K562 (cell line): ENCODE data around the gene CEP128. TPM values are rescaled to one million over a fixed set of nuclear protein-coding genes. Genes with fewer than 3 reads are reported as not detected.

ENCODE experiments used
- ATAC-seq: fragments of 200-7000 bp; cut with Tn5 transposase; 3 replicates; pipeline ENCODE4 v1.9.1; 2020; ENCODE audit warnings: moderate library complexity
- BruUV-seq: library from RNA; stranded (reverse); fragments of 400-500 nt; replicated peaks from 2 replicates; lab custom pipeline; 2021; lab: Mats Ljungman, UMichigan
- CTCF ChIA-PET: fragments of 300-600 bp; formaldehyde crosslinking; extraction: SDS; loops from one replicate; lab custom pipeline; 2021; ENCODE audit warnings: low intra/inter-chr PET ratio; lab: Yijun Ruan, JAX
- POLR2A ChIA-PET: fragments of 300-600, 350-650 bp; sonication (Branson Sonifier 250); formaldehyde crosslinking; extraction: SDS; loops from one replicate; lab custom pipeline; 2021; ENCODE audit warnings: antibody characterized with exemption, inconsistent platforms; lab: Yijun Ruan, JAX
- DNase-seq, 4 experiments: peaks; one replicate each; pipeline versions ENCODE4 v3.0.0 to v3.0.0-alpha.2; 2011 to 2018; ENCODE audit warnings: low spot score in 3 of 4, mixed read lengths in 3 of 4; ENCODE audit errors: extremely low read depth in 1 of 4
- FAIRE-seq: peaks from 2 replicates; lab custom pipeline; 2011; peaks lifted over from hg19 to GRCh38; lab: Jason Lieb, UNC
- H2AFZ ChIP-seq: 2 replicates; pipeline ENCODE4 v1.6.0; 2011; ENCODE audit warnings: low read depth, low read length, control low read depth, inconsistent platforms
- H3K27ac ChIP-seq: fragments of 200-600 bp; 3 replicates; pipeline ENCODE4 v1.8.0; 2011; ENCODE audit warnings: low read depth, mild to moderate bottlenecking, control low read depth, inconsistent platforms, low read length, moderate library complexity, mixed read lengths; ENCODE audit errors: extremely low read depth
- H3K27me3 ChIP-seq, 2 experiments: fragments of 300-600 bp in 1 of 2; 2 replicates in 1 of 2; 3 replicates in 1 of 2; pipeline versions ENCODE4 v1.6.0 to v1.8.0; 2011; ENCODE audit warnings: inconsistent platforms in 2 of 2, low read length in 2 of 2, mild to moderate bottlenecking in 1 of 2, mixed read lengths in 1 of 2, moderate library complexity in 1 of 2; ENCODE audit not compliant: control insufficient read depth in 2 of 2, insufficient read depth in 2 of 2
- H3K36me3 ChIP-seq: fragments of 300-600 bp; 3 replicates; pipeline ENCODE4 v1.8.0; 2011; ENCODE audit warnings: mild to moderate bottlenecking, low read length, inconsistent platforms; ENCODE audit not compliant: control insufficient read depth, insufficient read depth
- H3K4me1 ChIP-seq, 2 experiments: fragments of 200-600 bp in 1 of 2; replicated peaks in 1 of 2; 2 replicates in 1 of 2; 3 replicates in 1 of 2; pipeline versions ENCODE4 v1.5.1 to v1.8.0; 2011; ENCODE audit warnings: inconsistent platforms in 2 of 2, low read length in 2 of 2, mild to moderate bottlenecking in 1 of 2, mixed read lengths in 1 of 2, moderate library complexity in 1 of 2; ENCODE audit not compliant: control insufficient read depth in 2 of 2, insufficient read depth in 2 of 2
- H3K4me2 ChIP-seq: 2 replicates; pipeline ENCODE4 v1.6.1; 2011; ENCODE audit warnings: low read length, control low read depth, inconsistent platforms, mixed read lengths; ENCODE audit not compliant: insufficient read depth
- H3K4me3 ChIP-seq: fragments of 200-600 bp; sonication (generic), shearing (Covaris generic); 2 replicates; pipeline ENCODE4 v1.5.1; 2016; ENCODE audit warnings: control low read depth, inconsistent platforms
- H3K79me2 ChIP-seq: fragments of 200-600 bp; 3 replicates; pipeline ENCODE4 v1.8.0; 2011; ENCODE audit warnings: low read length, inconsistent platforms; ENCODE audit not compliant: control insufficient read depth, insufficient read depth
- H3K9ac ChIP-seq, 2 experiments: 2 replicates each; pipeline versions ENCODE4 v1.6.0 to v1.6.1; 2011; ENCODE audit warnings: low read depth in 2 of 2, low read length in 2 of 2, control low read depth in 1 of 2, inconsistent platforms in 1 of 2, mild to moderate bottlenecking in 1 of 2, mixed read lengths in 1 of 2; ENCODE audit not compliant: insufficient read depth in 1 of 2
- H3K9me1 ChIP-seq: one replicate; pipeline ENCODE4 v1.6.0; 2011; ENCODE audit warnings: inconsistent platforms, mild to moderate bottlenecking, low read length, moderate library complexity; ENCODE audit not compliant: control insufficient read depth, insufficient read depth
- H3K9me3 ChIP-seq: replicated peaks from 2 replicates; pipeline ENCODE4 v1.5.1; 2011; ENCODE audit warnings: low read depth, low read length, inconsistent platforms; ENCODE audit not compliant: control insufficient read depth, insufficient read depth
- H4K20me1 ChIP-seq: replicated peaks from 2 replicates; pipeline ENCODE4 v1.6.1; 2011; ENCODE audit warnings: low read length, inconsistent platforms, mixed read lengths; ENCODE audit not compliant: control insufficient read depth, insufficient read depth
- C11orf30 ChIP-seq: fragments of 450-650 bp; IDR thresholded peaks from 2 replicates; pipeline ENCODE4 v1.6.1; 2016; ENCODE audit warnings: low read depth, mild to moderate bottlenecking
- CBX2 ChIP-seq: fragments of 200-600 bp; sonication (generic); IDR thresholded peaks from one replicate; pipeline ENCODE4 v1.6.1; 2012; ENCODE audit warnings: mild to moderate bottlenecking, low read length, inconsistent platforms; ENCODE audit not compliant: insufficient read depth, poor library complexity, severe bottlenecking
- HNRNPLL ChIP-seq: fragments of 200-400 bp; formaldehyde crosslinking; IDR thresholded peaks from 2 replicates; pipeline ENCODE4 v1.6.1; 2017; ENCODE audit warnings: low read length, low read depth, mild to moderate bottlenecking; ENCODE audit not compliant: poor library complexity, severe bottlenecking
- L3MBTL2 ChIP-seq: fragments of 450-650 bp; IDR thresholded peaks from 2 replicates; pipeline ENCODE4 v1.6.1; 2016; ENCODE audit warnings: mild to moderate bottlenecking, moderate library complexity
- MCM2 ChIP-seq: fragments of 450-650 bp; IDR thresholded peaks from 2 replicates; pipeline ENCODE4 v1.6.1; 2017; ENCODE audit warnings: low read depth, mild to moderate bottlenecking
- PURB ChIP-seq: sonication (generic); formaldehyde crosslinking; IDR thresholded peaks from 2 replicates; pipeline ENCODE4 v1.9.0; 2021; ENCODE audit warnings: low read depth, mild to moderate bottlenecking, missing genetic modification reagents
- SMAD1 ChIP-seq: fragments of 150-350 bp; IDR thresholded peaks from 2 replicates; pipeline ENCODE4 v1.6.1; 2014; ENCODE audit warnings: low read length, low read depth; ENCODE audit not compliant: partially characterized antibody
- SMARCE1 ChIP-seq: fragments of 450-650 bp; IDR thresholded peaks from 2 replicates; pipeline ENCODE4 v1.7.1; 2016; ENCODE audit warnings: mild to moderate bottlenecking
- SREBF2 ChIP-seq: sonication (generic); formaldehyde crosslinking; IDR thresholded peaks from 2 replicates; pipeline ENCODE4 v1.4.0; 2020; ENCODE audit warnings: mild to moderate bottlenecking, missing genetic modification reagents
- UBTF ChIP-seq, 2 experiments: IDR thresholded peaks; 2 replicates each; pipeline ENCODE4 v1.6.1; 2012; ENCODE audit warnings: improper control_type of control experiment in 2 of 2, low read depth in 2 of 2, low read length in 2 of 2, borderline replicate concordance in 1 of 2
- USF2 ChIP-seq: sonication (generic); formaldehyde crosslinking; IDR thresholded peaks from 2 replicates; pipeline ENCODE4 v1.5.0; 2020; ENCODE audit warnings: missing genetic modification reagents
- ZNF384 ChIP-seq: IDR thresholded peaks from 2 replicates; pipeline ENCODE4 v1.6.1; 2012; ENCODE audit warnings: low read depth, low read length, improper control_type of control experiment
- ZNF408 ChIP-seq: fragments of 250-450 bp; sonication (Bioruptor Pico); IDR thresholded peaks from 2 replicates; pipeline ENCODE4 v1.4.0; 2020; ENCODE audit warnings: low read depth, mild to moderate bottlenecking, moderate library complexity
- WGBS: fragments of 100-300 bp; shearing (Covaris generic); methylation state at CpG from one replicate; pipeline ENCODE4 v1.1.6; 2016; ENCODE audit warnings: low coverage, mixed read lengths; ENCODE audit not compliant: insufficient coverage; ENCODE audit errors: missing lambda C conversion rate; 5-methylcytosine and 5-hydroxymethylcytosine counted together
- in situ Hi-C: fragments of 300-500 bp; cut with MboI; formaldehyde crosslinking; loops from 4 replicates; pipeline ENCODE4 v1.15.0; 2018; ENCODE audit warnings: inconsistent platforms, mixed read lengths
- intact Hi-C: fragments of 100-400 bp; cut with micrococcal nuclease; formaldehyde crosslinking; loops from 2 replicates; pipeline ENCODE4 v1.14.2; 2022
- polyA plus RNA-seq, 8 experiments: library from polyadenylated mRNA; depleted of rRNA in 4 of 8; stranded (reverse) in 5 of 8; unstranded in 3 of 8; fragments of >200 nt; fragmentation: Nextera tagmentation in 2 of 8; fragmentation: Illumina TruSeq in 1 of 8; extraction: Ambion mirVana in 2 of 8; extraction: Trizol in 1 of 8; gene quantifications; 2 replicates each; pipeline versions ENCODE4 v1.2.1 to v1.2.3, GENCODE V29; 2011 to 2014; ENCODE audit warnings: inconsistent platforms in 1 of 8, missing spikeins in 1 of 8
- total RNA-seq, 7 experiments: library from RNA; depleted of rRNA in 6 of 7; stranded (reverse); fragments of >200 nt in 6 of 7; fragmentation: Illumina TruSeq in 2 of 7; extraction: Trizol in 2 of 7; gene quantifications; 2 replicates each; pipeline versions ENCODE4 v1.2.1 to v1.2.3, GENCODE V29; 2011 to 2021; ENCODE audit warnings: low replicate concordance in 1 of 7

Gene CEP128
- total and polyA plus RNA-seq, 9 of the 15 experiments (the other 6 are each of a cell fraction or from before 2014, with no cell fraction given), result 2.3 to 9.2 (median 4.6) TPM

GRCh38 chr14:80902608-80903007 is 38.9 kb downstream of the CEP128 start:
- Histone ChIP-seq H3K9ac (no peak overlapping the region), H2AFZ (no peak overlapping the region), H3K4me1 (no peaks in the 10 kb centered on the region), H3K27me3 (no peaks in the 10 kb centered on the region), H4K20me1 (no peaks in the 10 kb centered on the region), H3K36me3 (0 out of 3 replicates have a peak, but pooled peaks cover 2% of the 10 kb centered on the region), H3K9me3 (no peaks in the 10 kb centered on the region), H3K4me2 (no peak overlapping the region), H3K9me1 (no peaks in the 10 kb centered on the region), H3K27ac (no peak overlapping the region), H3K79me2 (no peaks in the 10 kb centered on the region), H3K4me3 (no peak overlapping the region)
- ATAC-seq (no peak), FAIRE-seq (no peak), DNase-seq (no peak)
- POLR2A ChIA-PET, result no interaction called here
- intact Hi-C loops (no loop called here), in situ Hi-C loops (no loop called here)
- CTCF ChIA-PET, result no interaction called here
- TF ChIP-seq CBX2 (no peak), USF2 (CRISPR knock-in tag) (no peak), C11orf30 (no peak), ZNF384 (no peak), L3MBTL2 (no peak)
- BruUV-seq, result no TSS peak
- WGBS, result 40% methylated on average over 1 of the region's 1 CpG

- ATAC-seq (no peak), FAIRE-seq (no peak), DNase-seq (no peak)
- 0 out of 3 replicates have a peak, but pooled peaks cover 2% of the 10 kb centered on the region for H3K36me3 ChIP-seq
- no peaks in the 10 kb centered on the region for H3K79me2 ChIP-seq
- H3K4me2 ChIP-seq, result no peak overlapping the region
- no peaks in the 10 kb centered on the region for H3K4me1 ChIP-seq
- ChIA-PET CTCF (no interaction called here), POLR2A (no interaction called here)
- WGBS, result 56% methylated on average over 3 of the region's 3 CpGs
- H3K4me3 ChIP-seq, result no peak overlapping the region
- BruUV-seq, result no TSS peak
- H3K9ac ChIP-seq, result no peak overlapping the region
- H3K27me3 ChIP-seq, result no peaks in the 10 kb centered on the region
- in situ Hi-C loops (no loop called here), intact Hi-C loops (no loop called here)
- H3K9me1 ChIP-seq, result no peaks in the 10 kb centered on the region
- H4K20me1 ChIP-seq, result no peaks in the 10 kb centered on the region
- no peak overlapping the region for H3K27ac ChIP-seq
- H2AFZ ChIP-seq, result no peak overlapping the region
- no peaks in the 10 kb centered on the region for H3K9me3 ChIP-seq
- TF ChIP-seq UBTF (IDR thresholded peaks at IDR 0.05; ENCODE audit: borderline replicate concordance in 1 of 2, low read depth in 2 of 2, low read length in 2 of 2), result no peak
- no peak for TF ChIP-seq HNRNPLL
- TF ChIP-seq SMAD1, result no peak
- TF ChIP-seq SREBF2 (CRISPR knock-in tag), result no peak
- TF ChIP-seq ZNF408 (CRISPR knock-in tag), result no peak
- TF ChIP-seq SMARCE1, result no peak
- no peak for TF ChIP-seq MCM2
- no peak for TF ChIP-seq PURB (CRISPR knock-in tag)
Measured at GRCh38 chr14:80901822-80902221, 39.7 kb downstream of the CEP128 start.
